Right ventricle myocardium inferior (tissue), 1 donor: ENCODE results near the gene NMT1. TPM values are rescaled to one million over a fixed set of nuclear protein-coding genes. Genes with fewer than 3 reads are reported as not detected.
A peak's percentile ranks its signal among the peaks of the same experiment; 100 is the strongest.

ENCODE experiments used
- ATAC-seq: fragments of 200-7000 bp; cut with Tn5 transposase; one replicate; pipeline ENCODE4 v1.9.1; 2020; ENCODE audit warnings: mild to moderate bottlenecking, moderate library complexity
- DNase-seq: peaks from one replicate; pipeline ENCODE4 v3.0.0; 2021; ENCODE audit errors: missing footprints
- intact Hi-C: fragments of 100-400 bp; cut with DNase I; formaldehyde crosslinking; loops from one replicate; pipeline ENCODE4 v1.11.0; 2022
- total RNA-seq: library from RNA; stranded (reverse); fragmentation: NEBNext Ultra II Directional; extraction: Animal tissue kit (Norgen Biotek cat#: 25700); gene quantifications from one replicate; pipeline ENCODE4 v1.2.1, GENCODE V29; 2021
- donor health status: DM: no; HTN: yes; CAD: no; lungs with severe emphysema.

NMT1 gene
- total RNA-seq, 1 donor from 2014 or later: 96.0 TPM

GRCh38 chr17:45098081-45098868 lies 37.2 kb downstream of the NMT1 start:
- no peak for ATAC-seq
- intact Hi-C loops: loop anchor here (2.0 to 5.0 kb wide), 2 partner anchors 76 to 177 kb away; no protein-coding TSS in a partner anchor
- no peak for DNase-seq

- intact Hi-C loops: loop anchor here (2.0 to 5.0 kb wide), 2 partner anchors 77 to 178 kb away; no protein-coding TSS in a partner anchor
- ATAC-seq (peak; percentile 80), DNase-seq (peak; percentile 93)
Observed at GRCh38 chr17:45098869-45099616, 37.9 kb downstream of the NMT1 start.

GRCh38 chr17:45101546-45101882 lies 40.4 kb downstream of the NMT1 start:
- no peak for ATAC-seq
- intact Hi-C loops: loop anchor here (10.0 kb wide), 1 partner anchor 327 kb away; no protein-coding TSS in a partner anchor
- DNase-seq: no peak

GRCh38 chr17:45101883-45102811 lies 41.0 kb downstream of the NMT1 start:
- DNase-seq (no peak), ATAC-seq (no peak)
- intact Hi-C loops: loop anchor here (2.0 to 10.0 kb wide), 2 partner anchors 31 to 327 kb away; partner anchors contain the start of gene PLCD3

- intact Hi-C loops: loop anchor here (2.0 to 10.0 kb wide), 2 partner anchors 30 to 328 kb away; partner anchors contain the start of gene PLCD3
Observed at GRCh38 chr17:45102856-45103255, 41.7 kb downstream of the NMT1 start.

GRCh38 chr17:45103269-45103795 lies 42.2 kb downstream of the NMT1 start:
- intact Hi-C loops: loop anchor here (2.0 to 10.0 kb wide), 2 partner anchors 29 to 329 kb away; partner anchors contain the start of gene PLCD3
- peak; percentile 74 for ATAC-seq
- no peak for DNase-seq

More at GRCh38 chr17:45102856-45103255, 41.7 kb downstream of the NMT1 start:
- ATAC-seq (no peak), DNase-seq (no peak)

GRCh38 chr17:45104029-45104428 lies 42.9 kb downstream of the NMT1 start:
- intact Hi-C loops: loop anchor here (10.0 kb wide), 1 partner anchor 329 kb away; no protein-coding TSS in a partner anchor
- DNase-seq (no peak), ATAC-seq (no peak)

GRCh38 chr17:45104497-45104896 lies 43.4 kb downstream of the NMT1 start:
- intact Hi-C loops: loop anchor here (10.0 kb wide), 1 partner anchor 330 kb away; no protein-coding TSS in a partner anchor
- DNase-seq (no peak), ATAC-seq (no peak)

GRCh38 chr17:45104907-45105624 lies 43.9 kb downstream of the NMT1 start:
- no peak for DNase-seq
- ATAC-seq: no peak
- intact Hi-C loops: loop anchor here (10.0 kb wide), 1 partner anchor 330 kb away; no protein-coding TSS in a partner anchor

GRCh38 chr17:45106096-45106495 lies 45.0 kb downstream of the NMT1 start:
- intact Hi-C loops: loop anchor here (10.0 kb wide), 1 partner anchor 331 kb away; no protein-coding TSS in a partner anchor
- ATAC-seq (no peak), DNase-seq (no peak)

GRCh38 chr17:45106582-45106981 lies 45.5 kb downstream of the NMT1 start:
- DNase-seq (no peak), ATAC-seq (no peak)
- intact Hi-C loops: loop anchor here (10.0 kb wide), 1 partner anchor 332 kb away; no protein-coding TSS in a partner anchor

- ATAC-seq: no peak
- no peak for DNase-seq
- intact Hi-C loops: loop anchor here (10.0 kb wide), 1 partner anchor 333 kb away; no protein-coding TSS in a partner anchor
Observed at GRCh38 chr17:45107293-45108010, 46.3 kb downstream of the NMT1 start.

GRCh38 chr17:45108051-45108450 lies 46.9 kb downstream of the NMT1 start:
- intact Hi-C loops: loop anchor here (10.0 kb wide), 1 partner anchor 333 kb away; no protein-coding TSS in a partner anchor
- ATAC-seq (no peak), DNase-seq (no peak)

- DNase-seq: no peak
- no peak for ATAC-seq
- intact Hi-C loops: loop anchor here (10.0 kb wide), 1 partner anchor 334 kb away; no protein-coding TSS in a partner anchor
Observed at GRCh38 chr17:45108595-45109521, 47.7 kb downstream of the NMT1 start.
